Measurements from ENCODE around the gene PPP1CB.
A peak's percentile ranks its signal among the peaks of the same experiment; 100 is the strongest.

Gene PPP1CB

DNA sequence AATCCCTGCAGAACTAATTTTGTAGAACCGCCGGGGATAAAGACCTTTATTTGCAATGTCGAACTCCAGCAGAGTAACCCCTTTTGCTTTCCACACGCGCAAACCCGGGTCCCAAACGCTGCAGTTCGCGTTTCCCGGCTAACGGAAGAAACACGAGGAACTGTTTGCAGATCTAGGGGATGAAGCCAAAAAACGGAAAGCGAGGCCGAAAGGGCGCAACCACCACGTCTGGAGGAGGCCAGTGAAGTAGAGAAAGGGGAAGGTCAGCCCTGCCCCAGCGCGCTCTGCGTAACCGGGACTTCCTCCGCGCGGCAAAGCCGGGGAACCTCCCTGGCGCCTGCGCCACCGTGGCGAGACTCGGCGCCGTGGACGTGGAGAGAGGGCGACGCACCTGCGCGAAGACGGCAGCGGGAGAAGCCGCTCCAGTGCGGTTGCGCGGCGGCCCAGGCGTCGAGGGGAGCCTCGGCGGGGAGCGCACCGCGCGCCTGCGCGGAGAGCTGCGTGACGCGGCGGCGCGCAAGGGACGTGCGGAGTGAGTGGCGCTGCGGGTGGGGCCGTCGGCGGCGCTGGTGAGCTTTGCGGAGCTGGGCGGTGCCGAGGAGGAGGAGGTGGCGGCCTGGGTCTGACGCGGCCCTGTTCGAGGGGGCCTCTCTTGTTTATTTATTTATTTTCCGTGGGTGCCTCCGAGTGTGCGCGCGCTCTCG lies at the start of gene PPP1CB:
Gene PPP1CB (plus strand): TSS at position 579 of the 704 bp plus-strand sequence. CDS start 295 bp downstream, outside the sequence.
- peaks cover 25% of the 10 kb centered on the region for H3K4me1 ChIP-seq (ENCODE audit: low read length)
- DNase-seq: peak; percentile 97
- H3K9me2 ChIP-seq (replicated peaks; ENCODE audit: insufficient read depth, low read length): no peaks in the 10 kb centered on the region
- H3K27ac ChIP-seq (ENCODE audit: low read length): peak within 1 kb of the TSS; percentile 96
- H3K4me3 ChIP-seq (ENCODE audit: low read length): peak within 1 kb of the TSS; percentile 93
- no peaks in the 10 kb centered on the region for H3K36me3 ChIP-seq (replicated peaks; ENCODE audit: insufficient read depth, low read length)
- H3K79me2 ChIP-seq (ENCODE audit: low read length): peaks cover 47% of the 10 kb centered on the region
- TF ChIP-seq, protein P1, sequence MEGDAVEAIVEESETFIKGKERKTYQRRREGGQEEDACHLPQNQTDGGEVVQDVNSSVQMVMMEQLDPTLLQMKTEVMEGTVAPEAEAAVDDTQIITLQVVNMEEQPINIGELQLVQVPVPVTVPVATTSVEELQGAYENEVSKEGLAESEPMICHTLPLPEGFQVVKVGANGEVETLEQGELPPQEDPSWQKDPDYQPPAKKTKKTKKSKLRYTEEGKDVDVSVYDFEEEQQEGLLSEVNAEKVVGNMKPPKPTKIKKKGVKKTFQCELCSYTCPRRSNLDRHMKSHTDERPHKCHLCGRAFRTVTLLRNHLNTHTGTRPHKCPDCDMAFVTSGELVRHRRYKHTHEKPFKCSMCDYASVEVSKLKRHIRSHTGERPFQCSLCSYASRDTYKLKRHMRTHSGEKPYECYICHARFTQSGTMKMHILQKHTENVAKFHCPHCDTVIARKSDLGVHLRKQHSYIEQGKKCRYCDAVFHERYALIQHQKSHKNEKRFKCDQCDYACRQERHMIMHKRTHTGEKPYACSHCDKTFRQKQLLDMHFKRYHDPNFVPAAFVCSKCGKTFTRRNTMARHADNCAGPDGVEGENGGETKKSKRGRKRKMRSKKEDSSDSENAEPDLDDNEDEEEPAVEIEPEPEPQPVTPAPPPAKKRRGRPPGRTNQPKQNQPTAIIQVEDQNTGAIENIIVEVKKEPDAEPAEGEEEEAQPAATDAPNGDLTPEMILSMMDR (IDR thresholded peaks at IDR 0.05; ENCODE audit: low read length): peak; percentile 26
- no peak for TF ChIP-seq EZH2phosphoT487 (IDR thresholded peaks at IDR 0.05; ENCODE audit: low read length)
- no peak for TF ChIP-seq EZH2 (optimal IDR thresholded peaks at IDR 0.05; ENCODE audit: low read depth, low read length)
- H3F3A ChIP-seq (ENCODE audit: insufficient read depth, low read length): peaks cover 15% of the 10 kb centered on the region
- no peaks in the 10 kb centered on the region for H3K27me3 ChIP-seq (replicated peaks; ENCODE audit: insufficient read depth, low read length)
- peak within 1 kb of the TSS; percentile 97 for H3K9ac ChIP-seq (ENCODE audit: low read length)
- peaks cover 21% of the 10 kb centered on the region for H4K20me1 ChIP-seq (ENCODE audit: insufficient read depth, low read length)
- H3K4me2 ChIP-seq (ENCODE audit: low read depth, low read length): peak within 1 kb of the TSS; percentile 88
- H3K9me3 ChIP-seq (replicated peaks; ENCODE audit: insufficient read depth, low read length): no peaks in the 10 kb centered on the region
- peak within 1 kb of the TSS; percentile 78 for H2AFZ ChIP-seq (ENCODE audit: low read length)

DNA sequence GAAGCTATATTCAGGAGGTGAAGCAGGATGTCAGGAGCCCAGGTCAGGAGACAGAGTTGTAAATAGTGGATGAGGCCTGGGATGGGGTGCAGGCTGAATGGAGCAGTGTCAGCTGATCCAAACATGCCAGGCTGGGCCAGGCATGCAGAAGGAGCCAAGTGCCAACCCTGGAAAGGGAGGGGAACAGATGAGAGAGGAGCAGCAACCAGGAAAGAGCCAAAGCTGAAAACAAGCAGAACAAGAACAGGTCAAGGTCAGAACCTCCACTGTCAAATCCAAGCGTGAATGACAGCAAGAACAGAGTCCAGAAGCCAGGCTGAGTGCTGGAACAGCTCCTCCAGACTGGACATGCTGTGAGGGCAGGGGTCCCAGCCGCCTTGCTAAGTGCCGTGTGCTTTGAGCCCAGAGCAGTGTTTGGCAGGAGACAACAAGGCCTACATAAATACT lies 49.2 kb upstream of the PPP1CB start:
- no peak overlapping the region for H3K4me3 ChIP-seq (ENCODE audit: low read length)
- no peak overlapping the region for H3K9ac ChIP-seq (ENCODE audit: low read length)
- DNase-seq: no peak
- H3K9me2 ChIP-seq (replicated peaks; ENCODE audit: insufficient read depth, low read length): no peaks in the 10 kb centered on the region
- H3K9me3 ChIP-seq (replicated peaks; ENCODE audit: insufficient read depth, low read length): no peaks in the 10 kb centered on the region
- H3K4me1 ChIP-seq (ENCODE audit: low read length): no peaks in the 10 kb centered on the region
- no peak for TF ChIP-seq EZH2 (optimal IDR thresholded peaks at IDR 0.05; ENCODE audit: low read depth, low read length)
- TF ChIP-seq EZH2phosphoT487 (IDR thresholded peaks at IDR 0.05; ENCODE audit: low read length): no peak
- TF ChIP-seq, protein P1 (IDR thresholded peaks at IDR 0.05; ENCODE audit: low read length): no peak
- H3K27ac ChIP-seq (ENCODE audit: low read length): no peak overlapping the region
- no peaks in the 10 kb centered on the region for H4K20me1 ChIP-seq (ENCODE audit: insufficient read depth, low read length)
- no peak overlapping the region for H2AFZ ChIP-seq (ENCODE audit: low read length)
- H3K27me3 ChIP-seq (replicated peaks; ENCODE audit: insufficient read depth, low read length): no peaks in the 10 kb centered on the region
- no peaks in the 10 kb centered on the region for H3F3A ChIP-seq (ENCODE audit: insufficient read depth, low read length)
- no peaks in the 10 kb centered on the region for H3K79me2 ChIP-seq (ENCODE audit: low read length)
- H3K36me3 ChIP-seq (replicated peaks; ENCODE audit: insufficient read depth, low read length): no peaks in the 10 kb centered on the region
- no peak overlapping the region for H3K4me2 ChIP-seq (ENCODE audit: low read depth, low read length)

DNA sequence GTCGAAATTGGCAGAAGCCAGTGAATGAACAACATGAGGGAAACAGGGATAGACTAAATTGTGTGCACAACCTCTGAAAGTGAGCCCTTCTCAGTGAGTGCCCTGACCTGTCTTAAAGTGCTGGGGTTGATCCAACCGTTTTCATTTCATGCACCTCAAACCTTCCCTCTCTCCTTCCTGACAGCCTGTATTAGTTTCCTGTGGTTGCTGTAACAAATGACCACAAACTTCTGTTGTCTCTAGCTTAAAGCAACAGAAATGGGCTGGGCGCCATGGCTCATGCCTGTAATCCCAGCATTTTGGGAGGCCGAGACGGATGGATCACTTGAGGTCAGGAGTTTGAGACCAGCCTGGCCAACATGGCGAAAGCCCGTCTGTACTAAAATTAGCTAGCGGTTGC lies 48.8 kb upstream of the PPP1CB start:
- Histone ChIP-seq H3K27ac (ENCODE audit: low read length) (no peak overlapping the region), H4K20me1 (ENCODE audit: insufficient read depth, low read length) (no peaks in the 10 kb centered on the region), H3K4me3 (ENCODE audit: low read length) (no peak overlapping the region), H3K9me2 (replicated peaks; ENCODE audit: insufficient read depth, low read length) (no peaks in the 10 kb centered on the region), H3F3A (ENCODE audit: insufficient read depth, low read length) (no peaks in the 10 kb centered on the region), H3K9me3 (replicated peaks; ENCODE audit: insufficient read depth, low read length) (no peaks in the 10 kb centered on the region), H2AFZ (ENCODE audit: low read length) (no peak overlapping the region), H3K79me2 (ENCODE audit: low read length) (no peaks in the 10 kb centered on the region), H3K36me3 (replicated peaks; ENCODE audit: insufficient read depth, low read length) (no peaks in the 10 kb centered on the region), H3K4me1 (ENCODE audit: low read length) (no peaks in the 10 kb centered on the region), H3K27me3 (replicated peaks; ENCODE audit: insufficient read depth, low read length) (no peaks in the 10 kb centered on the region), H3K9ac (ENCODE audit: low read length) (no peak overlapping the region), H3K4me2 (ENCODE audit: low read depth, low read length) (no peak overlapping the region)
- TF ChIP-seq, protein P1 (IDR thresholded peaks at IDR 0.05; ENCODE audit: low read length): no peak
- TF ChIP-seq EZH2phosphoT487 (IDR thresholded peaks at IDR 0.05; ENCODE audit: low read length) (no peak), EZH2 (optimal IDR thresholded peaks at IDR 0.05; ENCODE audit: low read depth, low read length) (no peak)
- no peak for DNase-seq
